ENCODE results near the gene CDKL5.
"Not testable (repeated sequence)": the region's sequence is repeated elsewhere in the genome, so short reads cannot be mapped to it uniquely, and the experiment has no call there.

The CDKL5 gene

GRCh38 chrX:18574591-18574990 lies 149.2 kb downstream of the CDKL5 start:
- peak; percentile 57 for DNase-seq (ENCODE audit: low read depth, low spot score)

- DNase-seq (ENCODE audit: low read depth, low spot score) = no peak
Measured at GRCh38 chrX:18575744-18576143, 150.3 kb downstream of the CDKL5 start.

GRCh38 chrX:18577400-18577799 lies 152.0 kb downstream of the CDKL5 start:
- no peak for DNase-seq (ENCODE audit: low read depth, low spot score)

GRCh38 chrX:18578546-18578945 lies 153.1 kb downstream of the CDKL5 start:
- DNase-seq (ENCODE audit: low read depth, low spot score) = no peak

GRCh38 chrX:18579495-18579894 lies 154.1 kb downstream of the CDKL5 start:
- no peak for DNase-seq (ENCODE audit: low read depth, low spot score)

- no peak for DNase-seq (ENCODE audit: low read depth, low spot score)
Measured at GRCh38 chrX:18582910-18583493, 157.6 kb downstream of the CDKL5 start.

- not testable (repeated sequence) for DNase-seq (ENCODE audit: low read depth, low spot score)
Measured at GRCh38 chrX:18589292-18589691, 163.9 kb downstream of the CDKL5 start.

- DNase-seq (ENCODE audit: low read depth, low spot score) = no peak
Measured at GRCh38 chrX:18591834-18592233, 166.4 kb downstream of the CDKL5 start.

- DNase-seq (ENCODE audit: low read depth, low spot score) = no peak
Measured at GRCh38 chrX:18594079-18594478, 168.7 kb downstream of the CDKL5 start.

- no peak for DNase-seq (ENCODE audit: low read depth, low spot score)
Measured at GRCh38 chrX:18596096-18596495, 170.7 kb downstream of the CDKL5 start.

- DNase-seq (ENCODE audit: low read depth, low spot score) = no peak
Measured at GRCh38 chrX:18598413-18598812, 173.0 kb downstream of the CDKL5 start.

- no peak for DNase-seq (ENCODE audit: low read depth, low spot score)
Measured at GRCh38 chrX:18607966-18608365, 182.6 kb downstream of the CDKL5 start.

GRCh38 chrX:18613930-18614639 lies 188.7 kb downstream of the CDKL5 start:
- DNase-seq (ENCODE audit: low read depth, low spot score) = no peak

- no peak for DNase-seq (ENCODE audit: low read depth, low spot score)
Measured at GRCh38 chrX:18616688-18617406, 191.4 kb downstream of the CDKL5 start.

GRCh38 chrX:18617407-18617750 lies 192.0 kb downstream of the CDKL5 start:
- peak; percentile 75 for DNase-seq (ENCODE audit: low read depth, low spot score)

- no peak for DNase-seq (ENCODE audit: low read depth, low spot score)
Measured at GRCh38 chrX:18619288-18619687, 193.9 kb downstream of the CDKL5 start.

- no peak for DNase-seq (ENCODE audit: low read depth, low spot score)
Measured at GRCh38 chrX:18620349-18620748, 194.9 kb downstream of the CDKL5 start.

- DNase-seq (ENCODE audit: low read depth, low spot score) = no peak
Measured at GRCh38 chrX:18624599-18624998, 199.2 kb downstream of the CDKL5 start.

- DNase-seq (ENCODE audit: low read depth, low spot score) = no peak
Measured at GRCh38 chrX:18630934-18631333, 205.5 kb downstream of the CDKL5 start.

- DNase-seq (ENCODE audit: low read depth, low spot score) = no peak
Measured at GRCh38 chrX:18638398-18638797, 213.0 kb downstream of the CDKL5 start.

- DNase-seq (ENCODE audit: low read depth, low spot score) = no peak
Measured at GRCh38 chrX:18639280-18639679, 213.9 kb downstream of the CDKL5 start.

- DNase-seq (ENCODE audit: low read depth, low spot score) = no peak
Measured at GRCh38 chrX:18640686-18641085, 215.3 kb downstream of the CDKL5 start.

- DNase-seq (ENCODE audit: low read depth, low spot score) = no peak
Measured at GRCh38 chrX:18643243-18643642, 217.8 kb downstream of the CDKL5 start.
